ENCODE results near the gene ENTREP3.
"Not testable (repeated sequence)": the region's sequence is repeated elsewhere in the genome, so short reads cannot be mapped to it uniquely, and the experiment has no call there.

Gene ENTREP3, protein sequence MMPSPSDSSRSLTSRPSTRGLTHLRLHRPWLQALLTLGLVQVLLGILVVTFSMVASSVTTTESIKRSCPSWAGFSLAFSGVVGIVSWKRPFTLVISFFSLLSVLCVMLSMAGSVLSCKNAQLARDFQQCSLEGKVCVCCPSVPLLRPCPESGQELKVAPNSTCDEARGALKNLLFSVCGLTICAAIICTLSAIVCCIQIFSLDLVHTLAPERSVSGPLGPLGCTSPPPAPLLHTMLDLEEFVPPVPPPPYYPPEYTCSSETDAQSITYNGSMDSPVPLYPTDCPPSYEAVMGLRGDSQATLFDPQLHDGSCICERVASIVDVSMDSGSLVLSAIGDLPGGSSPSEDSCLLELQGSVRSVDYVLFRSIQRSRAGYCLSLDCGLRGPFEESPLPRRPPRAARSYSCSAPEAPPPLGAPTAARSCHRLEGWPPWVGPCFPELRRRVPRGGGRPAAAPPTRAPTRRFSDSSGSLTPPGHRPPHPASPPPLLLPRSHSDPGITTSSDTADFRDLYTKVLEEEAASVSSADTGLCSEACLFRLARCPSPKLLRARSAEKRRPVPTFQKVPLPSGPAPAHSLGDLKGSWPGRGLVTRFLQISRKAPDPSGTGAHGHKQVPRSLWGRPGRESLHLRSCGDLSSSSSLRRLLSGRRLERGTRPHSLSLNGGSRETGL

DNA sequence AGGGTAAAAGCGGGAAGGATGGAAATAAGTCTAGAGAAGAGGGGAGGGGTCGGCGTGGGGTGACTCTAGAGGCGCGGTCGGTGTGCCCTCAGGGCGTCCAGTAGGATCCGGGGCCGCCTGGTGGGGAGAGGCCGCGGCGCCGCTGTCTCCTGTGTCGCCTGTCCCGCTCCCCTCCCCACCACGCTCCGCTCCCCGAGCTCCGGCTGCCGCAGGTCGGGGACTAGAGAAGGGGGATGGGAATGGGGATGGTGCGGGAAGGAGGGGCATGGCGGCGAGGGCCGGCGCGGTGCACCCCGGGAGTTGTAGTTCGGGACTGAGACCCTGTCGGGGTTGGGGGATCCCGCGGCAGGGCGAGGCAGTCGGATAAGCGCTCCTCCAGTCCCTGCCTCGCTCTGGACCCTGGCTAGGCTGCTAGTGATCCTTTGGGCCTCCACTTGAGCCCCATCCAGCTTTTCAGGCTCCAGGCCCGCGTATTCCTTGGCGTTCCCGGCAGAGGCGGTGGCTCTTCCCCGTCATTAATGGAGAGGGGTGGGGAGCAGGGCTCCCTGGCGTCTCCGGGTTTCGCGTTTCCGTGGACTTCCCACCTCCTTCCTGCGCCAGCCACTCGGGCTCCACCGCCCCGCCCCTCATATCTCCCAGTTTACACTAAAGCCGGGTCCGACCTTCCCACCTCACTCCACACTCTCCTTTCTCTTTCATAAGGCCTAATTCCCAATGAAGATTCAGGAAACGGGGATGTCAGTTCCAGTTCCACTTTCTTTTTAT, at the start of gene ENTREP3:
TSS of gene ENTREP3 (minus strand) at position 241 of the 765 bp plus-strand sequence. CDS start 606 bp downstream, outside the sequence.
- peak; percentile 88 for DNase-seq

DNA sequence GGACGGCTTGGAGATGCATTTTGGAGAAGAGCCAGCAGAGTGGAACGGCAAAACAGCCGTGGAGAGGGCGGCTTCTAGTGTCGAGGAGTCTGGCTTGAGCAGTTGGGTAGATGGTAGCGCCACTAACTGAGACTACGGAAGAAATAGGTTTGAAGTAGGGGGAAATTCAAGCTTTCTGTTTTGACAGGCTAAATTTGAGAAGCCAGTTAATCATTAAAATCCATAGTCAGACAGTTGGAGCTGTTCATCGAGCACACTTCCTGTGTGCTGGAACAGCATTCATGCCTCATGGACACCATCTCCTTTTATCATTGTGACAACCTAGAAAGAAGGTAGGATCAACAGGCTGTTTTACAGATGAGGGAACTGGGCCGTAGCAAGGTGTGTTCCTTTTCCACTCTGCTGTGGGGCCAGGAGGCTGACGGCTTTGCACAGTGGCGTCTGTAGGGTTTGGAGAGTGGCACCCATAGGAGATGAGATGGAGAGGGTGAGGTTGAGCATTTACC, 49.3 kb upstream of the ENTREP3 start:
- no peak for DNase-seq

DNA sequence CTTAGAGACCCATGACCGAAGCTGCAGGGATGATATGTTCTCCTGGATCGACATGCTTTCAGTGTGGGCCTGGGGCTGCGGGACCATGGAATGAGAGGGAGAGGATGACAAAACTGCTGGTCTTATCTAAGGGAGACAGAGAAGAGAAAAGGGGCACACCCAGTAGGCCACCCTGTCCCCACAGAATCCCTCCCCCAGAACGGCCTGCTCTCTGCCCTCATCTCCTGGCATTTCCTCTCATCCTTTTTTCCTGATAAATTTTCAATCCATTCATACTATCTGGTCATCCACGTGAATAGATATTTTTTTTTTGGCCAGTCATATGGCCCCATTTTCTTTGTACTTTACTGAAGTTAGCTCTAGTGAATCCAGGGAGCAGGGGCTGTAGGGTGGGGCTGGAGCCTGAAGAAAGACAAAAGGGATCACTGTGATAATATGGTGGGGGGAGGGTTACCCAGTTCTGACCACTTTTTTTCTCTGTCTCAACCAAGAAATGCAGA, 46.1 kb upstream of the ENTREP3 start, which contains the start of gene PKLR:
TSS of gene PKLR (minus strand) at position 97 of the 500 bp plus-strand sequence. CDS start at position 54, 43 bp downstream.
- no peak for DNase-seq

DNA sequence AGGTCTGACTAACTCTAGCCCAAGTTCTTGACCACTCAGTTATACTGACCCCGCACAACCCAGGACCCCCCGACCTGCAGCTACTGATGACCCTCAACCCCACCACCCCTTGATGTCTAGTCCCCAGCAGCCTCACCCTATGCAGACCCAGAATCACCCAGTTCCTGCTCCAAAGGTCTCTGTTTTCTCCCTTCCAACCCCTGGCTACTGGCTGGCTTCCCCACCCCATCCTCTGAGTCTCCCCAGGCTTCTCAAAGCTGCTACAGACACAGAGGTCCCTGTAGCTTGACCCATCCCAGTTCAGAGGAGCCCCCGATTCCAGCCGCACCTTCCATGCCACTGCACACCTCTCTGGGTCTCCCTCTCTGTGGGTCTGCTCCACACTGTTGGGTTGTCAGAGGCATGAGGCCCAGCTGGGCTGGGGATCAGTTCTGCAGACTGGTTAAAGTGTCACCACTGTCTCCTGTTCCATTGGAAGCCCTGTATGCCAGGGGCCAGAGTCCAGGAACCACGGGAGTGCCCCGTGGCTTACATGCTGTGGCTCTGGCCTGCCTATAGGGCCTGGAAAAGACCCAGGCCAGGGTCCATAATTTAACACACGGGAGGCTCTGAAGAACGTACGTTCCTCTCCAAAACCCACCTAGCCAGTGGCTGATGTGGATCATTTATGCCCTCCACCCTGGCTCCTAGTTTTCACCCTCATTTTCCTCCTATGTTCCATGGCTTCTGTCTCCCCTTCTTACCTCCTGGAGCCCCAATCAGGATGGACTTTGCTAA, 45.5 kb upstream of the ENTREP3 start:
- no peak for DNase-seq

DNA sequence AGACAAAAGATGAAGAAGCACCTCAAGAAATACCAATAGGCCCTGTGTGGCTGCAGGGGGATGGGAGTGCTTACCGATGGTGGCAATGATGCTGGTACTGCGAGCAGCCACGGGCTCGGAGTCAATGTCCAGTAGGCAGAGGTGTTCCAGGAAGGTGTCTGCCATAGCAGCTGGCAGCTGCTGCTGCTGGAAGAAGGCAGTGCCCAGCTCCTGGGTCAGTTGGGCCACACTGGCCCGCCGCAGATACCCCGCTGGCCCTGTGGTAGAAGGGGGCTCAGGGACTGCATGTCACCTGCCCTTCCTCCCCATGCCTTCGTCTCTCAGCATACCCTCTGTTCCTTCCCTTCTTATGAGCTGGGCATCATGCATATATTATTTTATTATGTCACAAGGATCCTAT, 44.7 kb upstream of the ENTREP3 start:
- DNase-seq = no peak

DNA sequence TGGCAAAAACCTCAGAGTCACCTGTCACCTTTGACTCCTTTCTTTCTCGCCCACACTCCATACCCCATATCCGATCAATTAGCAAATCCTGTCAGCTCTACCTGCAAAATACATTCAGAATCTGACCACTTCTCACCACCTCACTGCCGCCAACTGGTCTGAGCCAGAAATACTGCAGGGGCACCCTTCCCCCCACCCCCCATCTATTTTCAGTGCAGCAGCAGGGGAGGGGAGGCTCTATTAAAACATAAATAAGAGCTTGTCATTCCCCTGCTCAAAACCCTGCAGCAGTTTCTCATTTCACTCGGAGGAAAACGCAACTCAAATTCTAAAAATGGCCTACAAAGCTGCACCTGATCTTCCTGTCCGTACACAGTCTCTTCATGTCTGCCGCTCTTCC, 42.1 kb upstream of the ENTREP3 start:
- no peak for DNase-seq

DNA sequence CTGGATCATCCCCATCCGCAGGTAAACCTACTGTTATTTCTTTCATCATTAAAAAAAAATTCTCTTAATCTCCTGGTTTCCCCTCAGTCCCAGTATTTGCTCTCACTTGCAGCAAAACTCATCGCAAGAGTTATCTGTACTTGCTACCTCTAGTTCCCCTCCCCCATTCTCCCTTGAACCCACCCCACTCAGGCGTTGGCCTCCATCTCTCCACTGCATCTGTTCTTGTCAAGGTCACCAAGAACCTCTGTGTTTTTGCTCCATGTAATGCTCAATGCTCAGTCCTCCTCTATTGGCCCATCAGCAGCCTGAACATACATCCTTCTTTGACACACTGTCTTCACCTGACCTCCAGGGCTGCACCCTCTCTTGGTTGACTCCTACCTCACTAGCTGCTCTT, 41.4 kb upstream of the ENTREP3 start:
- DNase-seq = no peak

DNA sequence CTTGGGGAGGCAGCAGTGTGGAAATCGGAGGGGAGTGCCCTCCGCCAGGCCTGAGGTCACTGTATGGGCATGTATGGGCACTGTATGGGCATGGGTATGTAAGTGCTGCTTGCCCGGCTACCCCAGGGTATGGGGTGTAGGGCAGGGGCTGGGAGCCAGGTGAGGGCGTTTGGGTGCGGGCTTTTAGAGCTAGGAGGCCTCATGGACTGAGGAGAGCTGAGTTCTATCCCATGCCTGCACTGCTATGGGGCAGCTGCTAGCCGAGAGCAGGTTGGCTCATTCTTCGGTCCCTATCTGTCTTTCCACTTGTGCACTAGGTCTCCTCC, 40.6 kb upstream of the ENTREP3 start:
- DNase-seq = no peak

DNA sequence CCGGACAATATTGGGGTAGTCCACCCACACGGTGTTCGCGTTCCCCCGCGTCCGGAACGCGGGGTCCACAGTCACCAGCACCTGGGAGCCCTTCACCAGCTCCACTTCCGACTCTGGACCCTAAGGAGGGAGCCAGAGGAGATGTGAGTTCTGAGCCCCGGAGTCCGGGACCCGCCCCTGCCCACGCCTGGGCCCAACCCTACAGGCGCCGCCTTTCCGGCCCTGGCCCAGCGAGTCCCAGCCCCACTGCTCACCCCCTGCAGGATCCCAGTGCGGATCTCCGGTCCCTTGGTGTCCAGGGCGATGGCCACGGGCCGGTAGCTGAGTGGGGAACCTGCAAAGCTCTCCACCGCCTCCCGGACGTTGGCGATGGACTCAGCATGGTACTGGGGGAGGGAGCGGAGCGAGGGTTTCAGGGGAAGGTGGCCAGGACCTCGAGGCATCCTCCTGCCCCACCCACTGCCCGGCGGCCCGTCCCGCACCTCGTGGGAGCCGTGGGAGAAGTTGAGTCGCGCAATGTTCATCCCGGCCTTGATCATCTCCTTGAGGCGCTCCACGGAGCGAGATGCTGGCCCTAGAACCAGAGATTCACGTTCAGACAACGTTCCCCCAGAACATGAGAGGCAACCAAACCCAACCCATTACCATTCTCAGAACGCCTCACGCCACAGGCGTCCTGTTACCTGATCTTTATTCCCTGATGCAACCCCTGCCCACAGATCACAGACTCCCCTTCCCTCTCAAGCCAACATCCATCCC, 40.1 kb upstream of the ENTREP3 start:
- DNase-seq = no peak

DNA sequence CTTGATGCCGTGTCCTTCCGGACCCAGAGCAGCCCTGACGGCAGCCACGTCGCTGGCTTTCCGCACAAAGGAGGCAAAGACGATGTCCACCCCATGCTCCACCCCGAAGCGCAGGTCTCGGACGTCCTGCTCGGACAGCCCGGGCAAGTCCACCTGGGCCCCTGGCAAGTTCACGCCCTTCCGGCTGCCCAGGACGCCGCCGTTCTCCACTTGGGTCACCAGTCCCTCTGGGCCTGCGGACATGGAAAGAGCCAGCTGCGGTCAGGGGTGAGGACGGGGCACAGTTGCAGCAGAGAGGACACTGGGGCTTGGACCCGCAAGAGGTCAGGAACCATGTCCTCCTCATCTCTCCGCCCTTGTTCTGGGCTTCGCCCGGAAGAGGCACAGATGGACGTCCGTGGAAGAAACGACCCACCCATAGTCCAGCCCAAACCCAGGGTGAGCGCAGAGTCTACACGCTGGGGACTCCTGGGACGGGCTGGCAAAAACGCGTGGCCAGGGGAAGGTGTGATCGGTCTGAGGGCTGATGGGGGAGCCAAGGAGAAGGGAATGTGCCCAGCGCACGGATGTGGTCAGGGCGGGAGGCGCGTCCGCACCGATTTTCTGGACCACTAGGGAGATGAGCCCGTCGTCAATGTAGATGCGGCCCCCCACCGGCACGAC, 39.4 kb upstream of the ENTREP3 start:
- DNase-seq = no peak

DNA sequence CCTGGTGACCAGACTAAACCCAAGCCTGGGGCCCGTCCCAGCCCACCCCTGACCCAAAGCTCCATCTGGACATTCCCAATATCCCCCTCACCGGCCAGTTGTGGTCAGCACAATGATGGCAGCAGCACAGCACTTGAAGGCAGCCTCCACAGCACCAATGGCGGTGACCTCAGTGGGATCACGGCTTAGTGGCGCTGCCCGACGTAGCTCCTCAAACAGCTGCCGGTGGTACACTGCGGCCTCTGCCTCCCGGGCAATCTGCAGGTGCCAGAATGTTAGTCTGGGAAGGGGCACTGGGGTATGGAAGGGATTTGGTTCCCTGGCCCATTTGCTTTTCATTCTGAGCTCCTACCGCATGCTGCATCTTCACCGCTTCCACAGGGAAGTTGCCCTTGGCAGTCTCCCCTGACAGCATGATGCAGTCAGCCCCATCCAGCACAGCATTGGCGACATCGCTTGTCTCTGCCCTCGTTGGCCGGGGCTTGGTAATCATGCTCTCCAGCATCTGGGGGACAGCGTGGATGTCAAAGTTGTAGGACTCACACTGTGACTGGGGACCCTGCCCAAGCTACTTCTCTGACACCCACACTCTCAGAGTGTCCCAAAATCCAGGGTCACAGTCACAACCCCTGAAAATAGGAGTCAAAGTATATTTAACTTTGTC, 37.9 kb upstream of the ENTREP3 start:
- no peak for DNase-seq

DNA sequence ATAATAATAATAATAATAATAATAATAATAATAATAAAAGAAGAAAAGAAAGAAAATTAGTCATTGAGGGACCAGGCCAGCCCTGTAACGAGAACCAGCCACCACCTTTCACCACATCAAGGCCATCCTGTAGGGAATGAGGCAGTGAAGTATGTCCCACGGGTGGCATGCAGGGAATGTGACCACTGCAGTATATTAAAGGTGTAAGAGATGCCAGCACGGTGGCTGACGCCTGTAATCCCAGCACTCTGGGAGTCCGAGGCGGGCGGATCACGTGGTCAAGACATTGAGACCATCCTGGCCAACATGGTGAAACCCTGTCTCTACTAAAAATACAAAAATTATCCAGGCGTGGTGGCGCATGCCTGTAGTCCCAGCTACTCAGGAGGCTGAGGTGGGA, 35.7 kb upstream of the ENTREP3 start:
- DNase-seq = not testable (repeated sequence)

DNA sequence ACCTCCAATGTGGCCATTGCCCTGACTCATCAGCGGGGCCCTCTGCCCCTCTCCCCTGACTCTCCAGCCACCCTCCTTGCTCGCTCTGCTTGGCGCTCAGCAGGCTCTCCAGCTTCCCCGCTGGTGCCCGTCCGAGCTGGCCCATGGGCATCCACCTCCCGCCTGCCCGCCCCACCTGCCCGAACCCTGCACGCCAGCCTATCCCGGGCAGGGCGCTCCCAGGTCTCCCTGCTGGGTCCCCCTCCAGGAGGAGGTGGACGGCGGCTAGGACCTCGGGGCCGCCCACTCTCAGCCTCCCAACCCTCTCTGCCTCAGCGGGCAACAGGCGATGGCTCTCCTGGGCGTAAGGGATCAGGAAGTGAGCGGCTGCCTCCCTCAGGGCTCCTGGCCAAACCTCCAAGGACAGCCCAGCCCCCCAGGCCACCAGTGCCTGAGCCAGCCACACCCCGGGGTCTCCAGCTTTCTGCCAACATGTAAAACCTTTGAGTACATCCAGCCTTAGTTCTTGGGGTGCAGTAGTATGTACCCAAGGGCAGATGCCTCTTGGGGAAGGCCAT, 32.8 kb upstream of the ENTREP3 start:
- no peak for DNase-seq

DNA sequence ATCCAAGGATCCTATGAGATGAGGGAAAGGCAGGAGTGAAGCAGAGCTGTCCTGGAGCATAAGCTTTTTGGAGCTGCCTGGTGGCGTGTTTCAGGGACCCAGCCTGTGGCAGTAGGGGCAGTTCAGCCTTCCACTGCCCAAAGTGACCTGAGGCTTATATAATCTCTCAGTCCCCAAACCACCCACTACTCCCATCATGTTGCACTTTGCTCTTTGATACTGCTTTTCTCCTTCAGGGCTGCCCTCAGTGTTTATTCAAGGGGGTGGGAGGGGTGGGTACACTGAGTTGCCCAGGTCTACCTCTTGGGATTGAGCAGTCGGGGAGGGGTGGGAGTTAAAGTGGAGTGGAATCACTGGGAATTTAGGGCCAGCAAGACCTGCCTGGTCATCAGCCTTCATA, 31.3 kb upstream of the ENTREP3 start:
- DNase-seq = no peak

DNA sequence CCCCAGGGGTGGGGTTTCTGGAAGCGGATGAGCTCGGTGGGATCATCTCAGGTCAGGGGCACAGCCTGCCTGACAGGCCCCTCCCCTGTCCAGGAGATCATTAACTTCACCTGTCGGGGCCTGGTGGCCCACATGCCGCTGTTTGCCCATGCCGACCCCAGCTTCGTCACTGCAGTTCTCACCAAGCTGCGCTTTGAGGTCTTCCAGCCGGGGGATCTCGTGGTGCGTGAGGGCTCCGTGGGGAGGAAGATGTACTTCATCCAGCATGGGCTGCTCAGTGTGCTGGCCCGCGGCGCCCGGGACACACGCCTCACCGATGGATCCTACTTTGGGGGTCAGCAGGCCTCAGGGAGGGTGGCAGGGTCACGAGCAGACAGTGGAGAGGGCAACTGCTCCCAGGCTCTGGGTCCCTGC, 30.4 kb upstream of the ENTREP3 start:
- no peak for DNase-seq

DNA sequence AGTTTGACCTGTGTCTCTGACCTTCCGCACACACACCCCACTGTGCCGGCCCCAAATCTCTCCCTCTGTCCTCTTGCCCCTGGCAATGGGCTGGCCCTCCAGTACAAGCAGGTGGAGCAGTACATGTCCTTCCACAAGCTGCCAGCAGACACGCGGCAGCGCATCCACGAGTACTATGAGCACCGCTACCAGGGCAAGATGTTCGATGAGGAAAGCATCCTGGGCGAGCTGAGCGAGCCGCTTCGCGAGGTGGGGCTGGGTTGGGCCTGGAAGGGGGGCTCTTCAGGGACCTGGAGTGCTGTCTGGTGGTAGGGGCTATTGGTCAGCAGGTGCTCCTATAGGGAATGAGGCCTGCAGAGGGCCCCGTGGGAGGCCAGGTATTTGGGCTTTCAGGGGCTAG, 29.8 kb upstream of the ENTREP3 start:
- no peak for DNase-seq

DNA sequence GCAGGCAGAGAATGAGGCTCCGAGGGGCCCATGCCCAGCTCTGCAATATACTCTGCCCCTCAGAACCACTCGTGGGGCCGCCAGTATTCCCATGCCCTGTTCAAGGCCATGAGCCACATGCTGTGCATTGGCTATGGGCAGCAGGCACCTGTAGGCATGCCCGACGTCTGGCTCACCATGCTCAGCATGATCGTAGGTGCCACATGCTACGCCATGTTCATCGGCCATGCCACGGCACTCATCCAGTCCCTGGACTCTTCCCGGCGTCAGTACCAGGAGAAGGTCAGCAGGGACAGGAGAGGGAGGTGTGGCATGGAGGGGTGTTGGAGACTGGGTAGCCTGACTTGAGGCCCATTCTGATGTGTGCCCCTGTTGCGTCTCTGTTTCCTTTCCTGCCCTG, 29.2 kb upstream of the ENTREP3 start:
- no peak for DNase-seq

DNA sequence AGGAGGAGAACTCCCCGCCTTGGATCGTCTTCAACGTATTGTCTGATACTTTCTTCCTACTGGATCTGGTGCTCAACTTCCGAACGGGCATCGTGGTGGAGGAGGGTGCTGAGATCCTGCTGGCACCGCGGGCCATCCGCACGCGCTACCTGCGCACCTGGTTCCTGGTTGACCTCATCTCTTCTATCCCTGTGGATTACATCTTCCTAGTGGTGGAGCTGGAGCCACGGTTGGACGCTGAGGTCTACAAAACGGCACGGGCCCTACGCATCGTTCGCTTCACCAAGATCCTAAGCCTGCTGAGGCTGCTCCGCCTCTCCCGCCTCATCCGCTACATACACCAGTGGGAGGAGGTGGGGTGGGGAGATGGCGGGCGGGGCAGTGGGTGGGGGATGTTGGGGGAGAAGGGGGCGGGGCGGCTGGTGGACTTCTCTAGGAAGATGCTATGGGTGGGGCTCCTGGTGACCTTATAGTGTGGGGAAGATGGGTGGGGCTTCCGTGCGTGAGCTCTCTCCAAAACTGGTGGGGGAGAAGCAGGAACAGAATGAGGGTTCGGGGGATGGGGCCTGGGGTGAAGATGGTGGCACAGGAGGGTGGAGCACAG, 27.3 kb upstream of the ENTREP3 start:
- DNase-seq = no peak

DNA sequence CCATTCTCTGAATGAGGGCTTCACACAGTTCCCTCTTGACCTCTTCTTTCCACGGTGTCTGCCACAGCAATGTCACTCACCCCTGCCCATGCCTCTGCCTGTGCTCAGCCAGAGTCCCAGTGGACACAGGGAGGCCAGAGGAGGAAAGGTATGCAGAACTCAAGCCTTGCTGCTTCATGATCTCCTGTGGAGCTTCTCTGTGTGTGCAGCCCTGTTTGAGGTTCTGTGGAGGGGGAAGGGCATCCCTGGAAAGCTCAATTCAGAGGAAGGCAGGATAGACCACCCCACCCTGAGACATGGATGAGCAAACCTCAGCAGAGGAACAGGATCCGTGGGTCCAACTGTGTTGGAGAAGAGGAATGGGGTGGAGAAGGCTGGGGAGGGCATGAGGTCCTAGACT, 24.0 kb upstream of the ENTREP3 start:
- DNase-seq = no peak

DNA sequence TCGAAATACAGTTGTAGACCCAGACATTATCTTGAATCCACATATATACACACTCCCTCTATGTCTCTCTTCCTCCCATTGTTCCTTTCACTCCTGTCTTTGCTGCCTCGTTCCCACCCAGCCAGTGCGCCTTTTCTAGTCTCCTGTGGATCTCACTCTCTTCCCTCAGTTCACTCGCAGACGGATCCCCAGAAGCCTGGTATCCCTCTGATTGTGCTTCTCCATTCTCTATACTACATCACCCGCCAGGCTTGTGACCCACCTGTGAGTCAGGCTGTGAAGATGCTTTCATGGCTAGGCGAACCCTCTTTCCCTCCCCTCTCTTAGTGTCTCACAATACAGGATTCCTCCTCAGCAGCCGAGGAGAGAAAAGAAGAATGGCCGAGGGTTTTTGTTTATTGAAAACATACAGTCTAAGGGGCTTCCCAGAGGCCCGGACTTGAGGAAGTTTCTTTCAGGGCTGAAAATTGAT, 23.4 kb upstream of the ENTREP3 start:
- no peak for DNase-seq

Measured in NCI-H1105 (cell line).